Bronchial epithelial cell (primary cell): ENCODE measurements around the gene VPS54. TPM values are rescaled to one million over a fixed set of nuclear protein-coding genes. Genes with fewer than 3 reads are reported as not detected.
A peak's percentile ranks its signal among the peaks of the same experiment; 100 is the strongest.

Experiments
- DNase-seq: peaks from one replicate; pipeline ENCODE4 v3.0.0-alpha.2; 2010; ENCODE audit warnings: low read depth
- FAIRE-seq: peaks from 2 replicates; lab custom pipeline; 2011; peaks lifted over from hg19 to GRCh38; lab: Jason Lieb, UNC
- H3K27me3 ChIP-seq: 2 replicates; pipeline ENCODE4 v1.5.1; 2011; ENCODE audit warnings: low read length; ENCODE audit not compliant: control insufficient read depth, insufficient read depth
- H3K36me3 ChIP-seq: 2 replicates; pipeline ENCODE4 v1.5.1; 2011; ENCODE audit warnings: low read length; ENCODE audit not compliant: control insufficient read depth, insufficient read depth
- H3K4me3 ChIP-seq: 2 replicates; pipeline ENCODE4 v1.5.1; 2011; ENCODE audit warnings: mild to moderate bottlenecking, low read depth, low read length, control low read depth
- total RNA-seq: library from RNA; depleted of rRNA; stranded (reverse); fragments of >200 nt; gene quantifications from 2 replicates; pipeline ENCODE4 v1.2.1, GENCODE V29; 2014
- TF ChIP-seq, protein P1 (sequence below): IDR thresholded peaks from 2 replicates; pipeline ENCODE4 v1.5.1; 2011; ENCODE audit warnings: mild to moderate bottlenecking, moderate library complexity, low read length, control low read depth, inconsistent platforms; ENCODE audit not compliant: insufficient read depth, severe bottlenecking

The VPS54 gene, protein sequence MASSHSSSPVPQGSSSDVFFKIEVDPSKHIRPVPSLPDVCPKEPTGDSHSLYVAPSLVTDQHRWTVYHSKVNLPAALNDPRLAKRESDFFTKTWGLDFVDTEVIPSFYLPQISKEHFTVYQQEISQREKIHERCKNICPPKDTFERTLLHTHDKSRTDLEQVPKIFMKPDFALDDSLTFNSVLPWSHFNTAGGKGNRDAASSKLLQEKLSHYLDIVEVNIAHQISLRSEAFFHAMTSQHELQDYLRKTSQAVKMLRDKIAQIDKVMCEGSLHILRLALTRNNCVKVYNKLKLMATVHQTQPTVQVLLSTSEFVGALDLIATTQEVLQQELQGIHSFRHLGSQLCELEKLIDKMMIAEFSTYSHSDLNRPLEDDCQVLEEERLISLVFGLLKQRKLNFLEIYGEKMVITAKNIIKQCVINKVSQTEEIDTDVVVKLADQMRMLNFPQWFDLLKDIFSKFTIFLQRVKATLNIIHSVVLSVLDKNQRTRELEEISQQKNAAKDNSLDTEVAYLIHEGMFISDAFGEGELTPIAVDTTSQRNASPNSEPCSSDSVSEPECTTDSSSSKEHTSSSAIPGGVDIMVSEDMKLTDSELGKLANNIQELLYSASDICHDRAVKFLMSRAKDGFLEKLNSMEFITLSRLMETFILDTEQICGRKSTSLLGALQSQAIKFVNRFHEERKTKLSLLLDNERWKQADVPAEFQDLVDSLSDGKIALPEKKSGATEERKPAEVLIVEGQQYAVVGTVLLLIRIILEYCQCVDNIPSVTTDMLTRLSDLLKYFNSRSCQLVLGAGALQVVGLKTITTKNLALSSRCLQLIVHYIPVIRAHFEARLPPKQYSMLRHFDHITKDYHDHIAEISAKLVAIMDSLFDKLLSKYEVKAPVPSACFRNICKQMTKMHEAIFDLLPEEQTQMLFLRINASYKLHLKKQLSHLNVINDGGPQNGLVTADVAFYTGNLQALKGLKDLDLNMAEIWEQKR
- total RNA-seq, result 18.2 and 20.9 TPM in 2 replicates

DNA sequence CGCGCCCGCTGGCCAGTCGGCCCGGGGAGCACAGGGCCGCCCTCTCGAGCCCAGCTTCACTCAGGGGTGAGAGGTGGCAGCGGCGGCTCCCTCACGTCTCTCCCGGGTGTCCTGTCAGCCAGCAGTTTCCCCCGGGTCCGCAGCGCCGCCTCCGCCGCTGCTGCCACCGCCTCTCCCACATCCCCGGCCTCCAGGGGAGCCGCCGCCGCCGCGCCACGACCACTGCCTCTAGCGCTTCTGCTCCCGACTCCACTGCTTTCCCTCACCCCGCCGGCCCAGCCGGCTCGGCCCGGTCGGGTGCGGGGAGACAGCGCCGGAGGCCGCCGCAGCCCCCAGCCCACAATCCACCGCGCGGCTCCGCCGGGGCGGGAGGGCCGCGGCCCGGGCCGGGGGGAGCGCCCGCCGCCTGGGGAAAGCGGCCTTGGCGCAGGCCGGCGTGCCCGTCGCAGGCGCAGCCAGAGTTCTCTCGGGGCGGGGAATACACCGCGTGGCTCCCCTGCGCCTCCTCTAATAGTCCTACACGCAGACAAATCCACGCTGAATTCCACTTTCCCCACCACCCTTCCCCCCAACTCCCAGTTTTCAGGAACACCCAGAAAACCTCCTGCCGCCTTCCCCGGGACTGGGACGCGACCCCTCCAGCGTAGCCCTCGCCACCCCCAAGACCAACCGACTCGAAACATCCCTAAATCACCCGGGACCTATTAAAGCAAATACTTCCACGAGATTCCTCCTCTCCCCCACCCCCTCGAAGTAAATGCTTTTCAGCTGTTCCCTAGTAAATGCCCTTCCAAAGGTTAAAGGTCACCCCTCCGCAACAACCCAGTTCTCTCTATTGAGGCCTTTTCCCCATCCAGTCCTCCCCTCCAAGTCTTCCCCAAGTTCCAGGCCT lies at the start of gene VPS54:
Gene VPS54, minus strand, starts transcription at position 346 of the 892 bp plus-strand sequence. CDS start 35,429 bp downstream, outside the sequence.
- Histone ChIP-seq H3K36me3 (no peaks in the 10 kb centered on the region), H3K4me3 (peak within 1 kb of the TSS; percentile 66), H3K27me3 (no peaks in the 10 kb centered on the region)
- DNase-seq, result peak; percentile 27
- TF ChIP-seq, protein P1, sequence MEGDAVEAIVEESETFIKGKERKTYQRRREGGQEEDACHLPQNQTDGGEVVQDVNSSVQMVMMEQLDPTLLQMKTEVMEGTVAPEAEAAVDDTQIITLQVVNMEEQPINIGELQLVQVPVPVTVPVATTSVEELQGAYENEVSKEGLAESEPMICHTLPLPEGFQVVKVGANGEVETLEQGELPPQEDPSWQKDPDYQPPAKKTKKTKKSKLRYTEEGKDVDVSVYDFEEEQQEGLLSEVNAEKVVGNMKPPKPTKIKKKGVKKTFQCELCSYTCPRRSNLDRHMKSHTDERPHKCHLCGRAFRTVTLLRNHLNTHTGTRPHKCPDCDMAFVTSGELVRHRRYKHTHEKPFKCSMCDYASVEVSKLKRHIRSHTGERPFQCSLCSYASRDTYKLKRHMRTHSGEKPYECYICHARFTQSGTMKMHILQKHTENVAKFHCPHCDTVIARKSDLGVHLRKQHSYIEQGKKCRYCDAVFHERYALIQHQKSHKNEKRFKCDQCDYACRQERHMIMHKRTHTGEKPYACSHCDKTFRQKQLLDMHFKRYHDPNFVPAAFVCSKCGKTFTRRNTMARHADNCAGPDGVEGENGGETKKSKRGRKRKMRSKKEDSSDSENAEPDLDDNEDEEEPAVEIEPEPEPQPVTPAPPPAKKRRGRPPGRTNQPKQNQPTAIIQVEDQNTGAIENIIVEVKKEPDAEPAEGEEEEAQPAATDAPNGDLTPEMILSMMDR, result no peak
- FAIRE-seq, result no peak

DNA sequence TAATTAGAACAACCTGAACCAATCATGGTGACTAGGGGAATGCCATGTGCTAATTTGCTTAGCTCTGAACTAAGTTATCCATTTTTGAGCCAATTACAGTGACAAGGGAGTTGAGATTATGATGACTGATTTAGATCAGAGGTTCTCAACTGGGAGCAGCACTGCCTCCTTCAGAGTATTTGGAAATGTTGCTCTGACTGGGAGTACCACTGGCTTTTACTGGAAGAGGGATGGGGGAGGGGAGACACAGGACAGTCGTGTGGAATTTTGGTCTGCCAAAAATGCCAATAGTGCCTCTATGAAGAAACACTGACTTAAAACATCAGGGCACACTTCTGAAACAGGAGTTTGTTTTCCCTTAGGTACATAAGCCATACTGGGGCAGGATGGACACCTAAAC lies 48.1 kb upstream of the VPS54 start:
- TF ChIP-seq, protein P1, result no peak
- FAIRE-seq (no peak), DNase-seq (no peak)
- Histone ChIP-seq H3K4me3 (no peak overlapping the region), H3K27me3 (no peaks in the 10 kb centered on the region), H3K36me3 (no peaks in the 10 kb centered on the region)

DNA sequence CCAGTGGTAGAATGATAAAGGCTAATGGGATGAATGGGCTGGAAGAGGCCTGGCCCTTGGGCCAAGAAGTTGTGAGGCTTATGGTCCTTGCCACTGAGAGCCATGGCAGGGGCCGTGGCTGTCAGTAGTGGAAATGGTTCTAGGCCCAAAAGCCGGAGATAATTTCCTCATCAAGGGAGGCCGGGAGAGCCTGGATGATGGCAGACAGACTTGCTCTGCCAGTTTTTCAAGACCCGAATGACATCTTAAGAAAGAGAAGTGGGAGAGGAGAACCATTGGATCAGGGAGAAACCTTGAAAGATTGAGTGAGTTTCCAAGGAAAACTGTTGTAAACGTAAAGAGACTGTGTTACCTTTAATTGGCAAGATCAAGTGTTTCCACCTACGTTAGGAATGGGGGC lies 46.3 kb upstream of the VPS54 start:
- TF ChIP-seq, protein P1, result no peak
- DNase-seq (peak; percentile 46), FAIRE-seq (no peak)
- no peaks in the 10 kb centered on the region for H3K27me3 ChIP-seq
- H3K4me3 ChIP-seq, result no peak overlapping the region
- no peaks in the 10 kb centered on the region for H3K36me3 ChIP-seq

DNA sequence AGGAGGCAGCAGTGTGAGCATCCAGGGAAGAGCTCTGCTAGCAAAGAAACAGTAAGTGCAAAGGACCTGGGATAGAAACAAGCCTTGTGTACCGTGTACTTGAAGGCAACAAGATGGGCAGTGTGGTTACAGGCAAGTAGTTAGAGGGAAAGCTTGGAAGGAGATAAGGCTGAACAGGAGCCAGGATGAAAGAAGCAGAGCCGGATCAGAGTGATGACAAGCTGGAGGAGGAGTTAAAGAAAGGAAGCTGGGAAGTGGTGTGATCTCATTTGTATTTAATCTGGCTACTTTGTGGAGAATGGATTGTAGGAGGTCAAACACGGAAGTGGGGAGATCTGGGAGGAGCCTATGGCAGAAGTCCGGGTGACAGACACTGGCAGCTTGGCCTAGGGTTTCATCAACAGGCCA lies 44.7 kb upstream of the VPS54 start:
- H3K4me3 ChIP-seq, result no peak overlapping the region
- FAIRE-seq (no peak), DNase-seq (peak; percentile 92)
- H3K36me3 ChIP-seq, result no peaks in the 10 kb centered on the region
- TF ChIP-seq, protein P1, result no peak
- H3K27me3 ChIP-seq, result no peaks in the 10 kb centered on the region

DNA sequence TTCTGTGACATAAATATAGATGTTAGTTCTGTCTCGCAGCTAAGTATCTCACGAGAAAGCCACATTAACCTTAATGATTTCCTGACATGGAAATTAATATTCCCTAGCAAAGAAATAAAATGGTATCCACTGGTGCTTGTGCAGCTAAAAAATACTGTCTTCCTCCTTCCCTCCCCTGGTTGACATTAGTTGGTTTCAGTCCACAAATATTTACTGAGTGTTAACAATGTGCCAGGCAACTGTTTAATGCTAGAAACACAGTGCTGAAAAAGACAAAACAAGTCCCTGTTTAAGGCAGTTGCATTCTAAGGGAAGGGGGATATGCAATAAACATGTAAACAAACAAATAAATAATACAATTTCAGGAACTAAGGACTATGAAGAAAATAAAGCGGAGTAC lies 44.2 kb upstream of the VPS54 start:
- DNase-seq (no peak), FAIRE-seq (no peak)
- TF ChIP-seq, protein P1, result no peak
- no peaks in the 10 kb centered on the region for H3K36me3 ChIP-seq
- no peak overlapping the region for H3K4me3 ChIP-seq
- H3K27me3 ChIP-seq, result no peaks in the 10 kb centered on the region
